Astrocyte (in vitro differentiated cells and primary cell): Measurements from ENCODE around the gene CRB3.

ENCODE experiments used
- CTCF ChIP-seq: IDR thresholded peaks from 2 replicates; pipeline ENCODE4 v1.5.1; 2011; ENCODE audit warnings: low read depth, mild to moderate bottlenecking, inconsistent platforms, low read length, moderate library complexity; ENCODE audit not compliant: insufficient read depth
- EZH2 ChIP-seq: IDR thresholded peaks from 2 replicates; pipeline ENCODE4 v1.6.1; 2012; ENCODE audit warnings: mild to moderate bottlenecking, low read length, inconsistent platforms; ENCODE audit not compliant: insufficient read depth

- TF ChIP-seq EZH2 (no peak), CTCF (no peak)
These were observed 16.0 kb upstream of the CRB3 start for GRCh38 chr19:6448045-6448444.
